Measurements from ENCODE around the gene IKZF1.
"Not testable (repeated sequence)": the region's sequence is repeated elsewhere in the genome, so short reads cannot be mapped to it uniquely, and the experiment has no call there.

IKZF1 gene

GRCh38 chr7:50334341-50334994 is 30.0 kb downstream of the IKZF1 start:
- DNase-seq (ENCODE audit: low read depth): no peak

GRCh38 chr7:50335230-50335794 is 30.8 kb downstream of the IKZF1 start:
- no peak for DNase-seq (ENCODE audit: low read depth)

- DNase-seq (ENCODE audit: low read depth): no peak
These were observed 31.6 kb downstream of the IKZF1 start for GRCh38 chr7:50335795-50336754.

GRCh38 chr7:50336894-50337703 is 32.6 kb downstream of the IKZF1 start:
- DNase-seq (ENCODE audit: low read depth): no peak

- DNase-seq (ENCODE audit: low read depth): not testable (repeated sequence)
These were observed 35.0 kb downstream of the IKZF1 start for GRCh38 chr7:50339472-50339871.

GRCh38 chr7:50339990-50340500 is 35.5 kb downstream of the IKZF1 start:
- DNase-seq (ENCODE audit: low read depth): no peak

GRCh38 chr7:50341724-50342123 is 37.2 kb downstream of the IKZF1 start:
- DNase-seq (ENCODE audit: low read depth): no peak

- DNase-seq (ENCODE audit: low read depth): no peak
These were observed 38.1 kb downstream of the IKZF1 start for GRCh38 chr7:50342616-50343114.

GRCh38 chr7:50346545-50347497 is 42.3 kb downstream of the IKZF1 start:
- DNase-seq (ENCODE audit: low read depth): no peak

GRCh38 chr7:50347693-50348092 is 43.2 kb downstream of the IKZF1 start:
- DNase-seq (ENCODE audit: low read depth): no peak

- no peak for DNase-seq (ENCODE audit: low read depth)
These were observed 44.1 kb downstream of the IKZF1 start for GRCh38 chr7:50348469-50349162.

GRCh38 chr7:50349399-50349798 is 44.9 kb downstream of the IKZF1 start:
- no peak for DNase-seq (ENCODE audit: low read depth)

- no peak for DNase-seq (ENCODE audit: low read depth)
These were observed 45.7 kb downstream of the IKZF1 start for GRCh38 chr7:50349963-50350944.

- DNase-seq (ENCODE audit: low read depth): no peak
These were observed 46.8 kb downstream of the IKZF1 start for GRCh38 chr7:50351267-50351666.

- no peak for DNase-seq (ENCODE audit: low read depth)
These were observed 47.8 kb downstream of the IKZF1 start for GRCh38 chr7:50352282-50352681.

- DNase-seq (ENCODE audit: low read depth): no peak
These were observed 48.2 kb downstream of the IKZF1 start for GRCh38 chr7:50352751-50353150.

GRCh38 chr7:50353201-50353600 is 48.7 kb downstream of the IKZF1 start:
- DNase-seq (ENCODE audit: low read depth): no peak

- DNase-seq (ENCODE audit: low read depth): no peak
These were observed 49.5 kb downstream of the IKZF1 start for GRCh38 chr7:50353894-50354595.

All from non-pigmented ciliary epithelial cell (primary cell).